HK-2 (cell line): ENCODE measurements around the gene TCAP.

Source experiments
- DNase-seq: peaks from one replicate; pipeline ENCODE4 v3.0.0-alpha.2; 2018; ENCODE audit not compliant: unreplicated experiment

The TCAP gene, protein sequence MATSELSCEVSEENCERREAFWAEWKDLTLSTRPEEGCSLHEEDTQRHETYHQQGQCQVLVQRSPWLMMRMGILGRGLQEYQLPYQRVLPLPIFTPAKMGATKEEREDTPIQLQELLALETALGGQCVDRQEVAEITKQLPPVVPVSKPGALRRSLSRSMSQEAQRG

DNA sequence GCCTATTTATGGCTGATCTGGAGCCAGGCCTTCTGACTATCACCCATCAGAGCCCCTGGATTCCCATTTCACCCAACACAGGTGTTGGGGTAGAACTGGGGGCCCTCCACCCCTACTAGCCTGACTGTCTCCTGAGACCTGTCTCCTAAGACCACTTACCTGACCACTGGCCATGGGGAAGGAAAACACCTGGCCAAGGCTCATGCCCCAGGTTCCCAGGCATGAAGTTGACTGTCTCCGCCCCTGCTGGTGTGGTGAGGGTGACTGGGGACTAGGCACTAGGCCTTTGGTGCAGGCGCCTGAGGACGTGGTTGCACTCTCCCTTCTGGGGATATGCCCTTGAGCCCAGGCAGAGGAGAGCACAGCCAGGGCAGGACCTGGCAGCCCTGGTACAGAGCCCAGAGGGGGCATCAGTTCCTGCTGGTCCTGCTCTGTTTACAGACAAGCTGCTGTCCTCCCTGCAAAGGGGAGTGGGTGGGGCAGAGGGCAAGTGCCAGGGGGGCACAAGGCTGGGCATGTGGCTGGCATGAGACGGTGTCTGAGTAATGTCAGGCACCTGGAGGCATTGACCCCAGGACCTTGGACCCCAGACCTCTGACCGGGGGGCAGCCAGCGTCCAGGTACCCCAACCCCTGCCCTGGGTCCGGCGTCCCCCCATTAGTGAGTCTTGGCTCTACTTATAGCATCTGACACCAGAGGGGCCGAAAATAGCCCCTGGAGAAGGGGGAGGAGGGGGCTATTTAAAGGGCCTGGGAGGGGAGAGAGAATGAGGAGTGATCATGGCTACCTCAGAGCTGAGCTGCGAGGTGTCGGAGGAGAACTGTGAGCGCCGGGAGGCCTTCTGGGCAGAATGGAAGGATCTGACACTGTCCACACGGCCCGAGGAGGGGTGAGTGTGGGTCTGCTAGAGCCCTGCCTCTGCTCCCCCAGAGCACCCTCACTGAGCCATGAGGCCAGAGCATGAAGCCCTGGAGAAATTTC is at the start of gene TCAP:
TSS of gene TCAP (plus strand) at position 769 of the 981 bp plus-strand sequence. CDS start at position 780, 11 bp downstream.
- DNase-seq: no peak

DNA sequence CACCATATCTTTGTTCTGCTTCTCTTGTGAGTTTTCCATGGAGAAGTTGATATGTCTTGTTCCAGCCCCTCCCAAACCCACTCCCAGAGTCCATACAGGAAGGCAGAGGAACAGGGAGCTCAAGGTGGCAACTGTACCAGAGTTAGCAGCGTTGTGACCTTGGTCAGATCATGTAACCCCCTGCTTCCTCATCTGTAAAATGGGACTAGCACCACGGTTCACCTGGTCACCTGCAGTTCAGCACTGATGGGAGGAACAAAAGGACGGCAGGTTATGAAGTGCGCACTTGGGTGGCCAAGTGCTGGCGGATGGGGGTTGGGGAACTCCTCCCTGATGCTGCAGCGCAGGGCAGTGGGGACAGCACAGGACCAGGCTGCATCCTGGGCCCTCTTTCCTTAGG is 49.7 kb upstream of the TCAP start:
- DNase-seq: no peak

DNA sequence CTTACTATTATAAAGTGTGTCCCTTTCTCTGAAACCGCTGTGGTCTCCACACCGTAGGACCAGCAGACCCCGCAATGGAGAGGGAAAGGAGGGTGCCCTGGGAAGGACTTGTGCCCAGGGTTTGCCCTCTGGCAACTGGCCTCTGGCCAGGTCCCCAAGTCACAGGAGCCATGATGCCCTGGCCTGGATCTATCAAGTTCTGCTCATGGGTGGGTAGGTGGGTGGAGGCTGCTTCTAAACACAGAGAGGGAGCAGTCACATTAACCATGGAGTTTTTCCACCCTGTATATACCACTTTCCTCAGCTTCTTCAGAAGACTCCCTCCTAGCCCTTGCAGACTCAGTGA is 48.1 kb upstream of the TCAP start:
- no peak for DNase-seq

- peak; percentile 74 for DNase-seq
Measured at GRCh38 chr17:39617446-39618245, 47.5 kb upstream of the TCAP start.

- no peak for DNase-seq
Measured at GRCh38 chr17:39618246-39618913, 46.8 kb upstream of the TCAP start.

GRCh38 chr17:39618956-39619785 is 46.0 kb upstream of the TCAP start:
- no peak for DNase-seq

DNA sequence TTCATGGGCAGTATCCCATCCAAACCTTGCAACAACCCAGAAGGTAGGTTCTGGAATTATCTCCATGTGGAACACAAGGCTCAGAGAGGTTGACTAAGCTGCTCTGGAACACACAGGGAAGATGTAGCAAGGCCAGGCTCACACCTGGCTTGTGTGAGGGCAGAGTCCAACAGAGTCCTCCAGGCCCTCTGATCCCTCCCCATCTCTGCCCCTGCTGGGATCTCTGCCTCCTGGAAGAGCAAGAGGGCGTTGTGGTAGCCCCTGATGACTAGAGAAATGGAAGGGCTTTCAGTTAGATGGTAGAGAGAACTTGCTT is 45.4 kb upstream of the TCAP start:
- DNase-seq: no peak

DNA sequence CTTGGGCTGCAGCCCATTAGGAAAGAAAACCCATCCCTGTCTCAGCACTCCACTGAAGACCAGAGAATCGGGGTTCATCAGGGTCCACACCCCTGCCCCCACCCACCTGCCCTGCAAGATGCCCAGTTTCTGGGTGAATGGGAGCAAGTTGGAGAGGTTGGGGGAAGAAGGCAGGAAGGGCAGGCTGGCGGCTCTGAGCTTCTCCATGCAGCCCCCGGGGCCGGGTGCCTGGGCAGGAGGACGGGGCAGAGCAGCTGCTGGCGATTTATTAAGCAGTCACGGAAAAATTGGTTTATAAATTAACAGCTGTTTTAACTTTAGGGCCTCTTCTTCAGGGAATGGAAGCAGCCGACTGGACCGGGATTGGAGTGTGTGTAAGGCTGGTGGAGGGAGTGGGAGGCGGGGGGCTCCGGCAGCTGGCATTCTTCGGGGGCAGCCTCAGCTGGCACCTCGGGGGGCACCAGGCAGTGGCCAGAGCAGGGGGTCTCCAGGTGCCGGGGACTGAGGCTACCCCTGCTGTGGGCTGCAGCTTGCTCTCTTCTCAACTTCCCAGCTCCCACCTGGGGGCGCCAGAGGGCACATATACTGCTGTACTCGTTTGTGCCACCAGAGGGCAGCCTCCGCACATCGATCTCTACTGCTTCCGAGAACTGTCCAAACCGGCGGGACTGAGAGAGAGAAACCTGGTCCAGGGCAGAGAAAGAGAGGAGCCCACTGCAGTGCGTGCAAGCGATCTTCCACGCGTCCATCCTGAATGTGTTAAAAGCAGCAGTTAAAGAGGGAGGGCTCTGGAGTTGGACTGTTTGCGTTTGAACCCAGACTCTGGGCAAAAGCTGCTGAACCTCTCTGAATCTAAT is 43.4 kb upstream of the TCAP start:
- DNase-seq: peak; percentile 95

DNA sequence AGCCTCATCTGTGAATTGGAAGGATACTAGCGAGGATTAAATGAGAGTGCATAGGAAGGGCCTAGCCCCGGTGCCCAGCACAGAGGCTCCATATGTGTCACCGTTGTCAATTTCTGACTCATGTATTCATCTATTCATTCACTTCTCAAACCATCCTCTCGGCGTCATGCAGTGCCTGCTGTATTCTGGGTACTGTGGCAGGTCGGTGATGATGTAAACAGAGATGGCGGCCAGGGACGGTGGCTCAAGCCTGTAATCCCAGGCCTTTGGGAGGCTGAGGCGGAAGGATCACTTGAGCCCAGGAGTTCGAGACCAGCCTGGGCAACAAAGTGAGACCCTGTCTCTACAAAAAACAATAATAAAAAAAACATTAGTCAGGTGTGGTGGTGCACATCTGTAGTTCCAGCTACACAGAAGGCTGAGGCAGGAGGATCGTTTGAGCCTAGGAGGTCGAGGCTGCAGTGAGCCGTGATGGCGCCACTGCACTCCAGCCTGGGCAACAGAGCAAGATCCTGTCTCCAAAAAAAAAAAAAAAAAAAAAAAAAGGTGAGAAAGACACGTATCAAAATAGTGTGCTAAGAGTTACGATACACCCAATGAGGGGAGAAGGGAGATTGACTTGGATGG is 42.7 kb upstream of the TCAP start:
- peak; percentile 57 for DNase-seq

GRCh38 chr17:39623356-39623950 is 41.7 kb upstream of the TCAP start:
- peak; percentile 83 for DNase-seq

GRCh38 chr17:39624313-39624712 is 40.8 kb upstream of the TCAP start:
- DNase-seq: no peak

GRCh38 chr17:39625198-39625785 is 39.9 kb upstream of the TCAP start:
- DNase-seq: no peak

- DNase-seq: no peak
Measured at GRCh38 chr17:39626171-39627046, 38.7 kb upstream of the TCAP start, which contains the start of gene PPP1R1B. Gene PPP1R1B (plus strand): TSS chr17:39626952. CDS start chr17:39627393, 441 bp downstream.

DNA sequence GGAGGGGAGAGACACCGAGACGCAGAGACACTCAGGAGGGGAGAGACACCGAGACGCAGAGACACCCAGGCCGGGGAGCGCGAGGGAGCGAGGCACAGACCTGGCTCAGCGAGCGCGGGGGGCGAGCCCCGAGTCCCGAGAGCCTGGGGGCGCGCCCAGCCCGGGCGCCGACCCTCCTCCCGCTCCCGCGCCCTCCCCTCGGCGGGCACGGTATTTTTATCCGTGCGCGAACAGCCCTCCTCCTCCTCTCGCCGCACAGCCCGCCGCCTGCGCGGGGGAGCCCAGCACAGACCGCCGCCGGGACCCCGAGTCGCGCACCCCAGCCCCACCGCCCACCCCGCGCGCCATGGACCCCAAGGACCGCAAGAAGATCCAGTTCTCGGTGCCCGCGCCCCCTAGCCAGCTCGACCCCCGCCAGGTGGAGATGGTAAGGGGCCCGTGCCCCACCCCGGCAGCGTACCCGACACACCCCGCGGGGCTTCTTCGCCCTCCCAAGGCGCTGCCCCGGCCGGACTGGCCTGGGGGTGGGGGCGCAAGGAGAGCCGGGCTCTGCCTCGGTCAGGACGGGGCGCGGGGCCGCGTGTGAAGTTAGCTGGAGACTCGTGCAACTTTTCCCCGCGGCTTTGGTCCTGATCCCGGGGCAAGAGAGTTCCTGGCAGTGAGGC is 38.0 kb upstream of the TCAP start:
- no peak for DNase-seq

- no peak for DNase-seq
Measured at GRCh38 chr17:39627712-39628516, 37.2 kb upstream of the TCAP start.
